CD4-positive, alpha-beta T cell treated with Interferon alpha-2 for 1 hour (primary cell): ENCODE results near the gene PROZ.

Experiments
- DNase-seq, 2 donors: peaks; one replicate each; pipeline ENCODE4 v3.0.0-alpha.2; 2020 to 2022

PROZ gene

GRCh38 chr13:113120300-113121182 is 37.9 kb upstream of the PROZ start:
- no peak for DNase-seq

GRCh38 chr13:113121183-113121927 is 37.1 kb upstream of the PROZ start:
- no peak for DNase-seq

DNA sequence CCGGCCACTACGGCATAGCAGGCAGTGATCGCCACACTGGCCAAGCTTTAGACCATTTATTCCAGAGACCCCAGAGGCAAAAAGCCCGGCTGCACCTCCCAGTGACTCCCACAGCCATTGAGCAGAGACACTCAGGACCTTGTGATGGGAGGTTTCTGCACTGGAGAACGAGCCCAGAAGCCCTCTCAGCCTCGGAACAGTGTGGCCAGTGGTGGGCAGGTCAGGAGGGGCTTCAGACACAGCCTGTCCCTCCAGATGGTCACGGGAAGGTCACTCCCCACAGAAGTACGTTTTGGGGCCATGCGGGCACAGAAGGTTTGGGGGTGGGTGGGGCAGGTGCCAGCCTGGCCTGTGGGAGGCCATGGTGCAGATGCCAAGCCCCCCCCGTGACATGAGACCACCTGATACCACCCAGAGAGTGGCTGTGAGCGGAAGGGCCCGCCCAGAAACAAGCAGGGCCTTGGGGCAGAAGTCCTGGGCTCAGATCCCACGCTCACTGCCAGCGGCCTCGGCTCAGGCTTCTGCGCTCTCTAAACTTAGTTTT is 36.4 kb upstream of the PROZ start:
- DNase-seq = no peak

DNA sequence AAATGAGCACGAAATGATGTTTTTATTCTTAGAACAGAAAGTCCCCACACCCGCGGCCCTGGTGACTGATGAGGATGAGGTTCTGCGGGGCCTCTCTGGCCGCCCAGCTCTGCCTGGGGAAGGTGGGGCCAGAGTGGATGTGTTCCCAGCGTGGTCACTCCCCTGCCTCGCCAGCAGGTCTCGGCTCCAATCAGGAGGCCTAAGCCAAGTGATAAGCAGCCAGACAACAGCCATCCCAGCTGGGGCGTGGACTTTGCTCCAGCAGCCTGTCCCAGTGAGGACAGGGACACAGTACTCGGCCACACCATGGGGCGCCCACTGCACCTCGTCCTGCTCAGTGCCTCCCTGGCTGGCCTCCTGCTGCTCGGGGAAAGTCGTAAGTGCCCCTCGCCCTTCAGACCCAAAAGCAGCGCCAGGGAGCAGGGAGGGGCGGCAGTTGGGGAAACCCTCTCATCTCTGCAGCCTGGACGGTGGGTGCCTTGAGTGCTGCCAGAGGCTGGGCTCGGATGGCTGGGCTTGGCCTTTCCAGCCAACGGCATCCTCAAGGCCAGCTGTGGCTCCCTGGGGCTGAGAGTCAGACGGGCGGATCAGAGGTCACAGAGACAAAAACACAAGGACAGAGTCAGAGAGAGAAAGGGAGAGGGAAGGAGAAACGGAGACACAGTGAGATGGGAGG is 35.8 kb upstream of the PROZ start, which contains the start of gene F10:
Gene F10, plus strand, starts transcription at position 250 of the 676 bp plus-strand sequence. Its CDS starts 57 bp downstream, at position 307.
- DNase-seq = no peak

DNA sequence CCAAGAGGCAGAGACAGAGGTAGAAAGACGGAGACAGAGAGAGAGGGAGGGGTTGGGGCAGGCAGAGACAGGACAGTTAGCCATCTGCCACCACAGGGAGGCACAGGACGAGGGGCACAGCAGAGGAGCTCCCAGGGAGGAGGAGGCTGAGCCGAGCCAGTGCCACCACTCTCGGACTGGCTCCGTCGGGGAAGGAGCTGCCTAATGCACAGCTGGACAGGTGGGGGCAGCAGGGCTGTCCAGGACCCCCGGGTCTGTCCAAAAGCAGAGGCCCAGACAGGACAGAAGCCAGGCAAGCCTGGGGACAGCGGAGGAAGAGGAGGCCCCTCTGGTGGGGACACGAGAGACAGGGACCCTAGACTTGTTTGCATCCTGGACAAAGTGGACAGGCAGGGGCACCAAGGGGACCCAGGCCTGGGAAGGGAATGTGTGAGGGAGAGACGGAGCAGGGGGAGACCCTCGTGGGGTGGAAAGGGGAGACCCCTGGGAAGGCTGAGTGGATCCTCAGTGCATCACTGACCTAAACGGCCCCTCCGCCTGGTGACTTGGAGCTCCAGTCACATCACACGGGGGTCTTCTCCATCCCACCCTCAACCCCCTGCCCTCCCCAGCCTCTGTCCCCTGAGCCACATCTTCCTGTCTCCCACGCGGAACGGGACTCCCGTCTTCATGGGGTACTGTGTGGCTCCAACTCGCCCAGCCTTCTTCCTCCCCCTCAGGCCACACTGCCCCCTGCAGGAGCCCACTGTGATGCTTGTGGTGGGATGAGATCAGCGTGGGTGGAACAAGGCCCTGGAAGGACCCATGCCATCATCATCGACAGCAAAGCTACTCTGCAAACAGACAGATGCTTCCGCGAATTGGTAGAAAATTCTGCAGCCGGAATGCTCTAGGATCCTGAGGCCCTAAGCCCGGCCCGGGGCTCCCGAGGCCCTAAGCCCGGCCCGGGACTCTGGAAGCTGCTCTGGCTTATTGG is 34.9 kb upstream of the PROZ start:
- DNase-seq = no peak

GRCh38 chr13:113124211-113124970 is 34.1 kb upstream of the PROZ start:
- no peak for DNase-seq

- DNase-seq = peak in 1 of 2 donors; percentile 1
These were observed 32.8 kb upstream of the PROZ start for GRCh38 chr13:113125506-113126264.

- no peak for DNase-seq
These were observed 31.9 kb upstream of the PROZ start for GRCh38 chr13:113126265-113127150.

GRCh38 chr13:113129480-113129879 is 29.0 kb upstream of the PROZ start:
- no peak for DNase-seq

DNA sequence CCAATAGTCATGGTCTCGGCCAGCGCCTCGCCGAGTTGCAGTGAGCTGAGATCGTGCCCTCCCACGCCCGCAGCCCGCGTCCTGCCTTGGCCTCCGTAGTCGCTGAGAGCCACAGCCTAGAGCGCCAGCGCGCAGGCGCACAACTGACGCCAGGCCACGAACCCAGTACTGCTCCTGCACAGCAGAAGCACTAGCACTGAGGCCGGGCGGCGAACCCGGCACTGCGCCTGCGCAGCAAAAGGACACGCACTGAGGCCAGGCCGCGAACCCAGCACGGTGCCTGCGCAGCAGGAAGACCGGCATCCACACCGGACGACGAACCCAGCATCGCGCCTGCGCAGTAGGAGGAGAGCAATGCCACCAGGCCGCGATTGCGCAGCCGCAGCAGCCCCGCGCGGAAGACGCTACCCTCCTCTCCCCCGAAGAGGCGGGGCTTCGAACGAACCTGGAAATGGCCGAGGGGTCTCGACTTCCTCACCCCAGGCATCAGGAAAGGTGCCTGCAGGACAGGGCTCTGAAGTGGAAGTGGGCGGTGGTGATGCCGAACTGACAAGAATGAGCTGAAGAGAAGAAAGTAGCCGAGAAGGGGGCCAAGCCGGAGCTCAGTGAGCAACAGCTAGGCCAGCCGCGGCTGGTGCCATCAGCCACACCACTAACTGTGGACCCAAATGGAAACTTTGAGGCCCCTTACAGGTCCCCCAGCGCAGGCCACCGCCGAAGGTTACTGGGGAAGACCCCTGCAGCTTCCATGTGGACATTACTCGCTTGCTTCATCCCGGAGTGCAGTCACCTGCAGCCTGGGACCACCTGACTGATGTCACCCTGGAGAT is 28.3 kb upstream of the PROZ start:
- peak in 1 of 2 donors; percentile 30 for DNase-seq

- DNase-seq = no peak
These were observed 23.1 kb upstream of the PROZ start for GRCh38 chr13:113135281-113135760.

GRCh38 chr13:113137691-113138298 is 20.7 kb upstream of the PROZ start:
- no peak for DNase-seq

DNA sequence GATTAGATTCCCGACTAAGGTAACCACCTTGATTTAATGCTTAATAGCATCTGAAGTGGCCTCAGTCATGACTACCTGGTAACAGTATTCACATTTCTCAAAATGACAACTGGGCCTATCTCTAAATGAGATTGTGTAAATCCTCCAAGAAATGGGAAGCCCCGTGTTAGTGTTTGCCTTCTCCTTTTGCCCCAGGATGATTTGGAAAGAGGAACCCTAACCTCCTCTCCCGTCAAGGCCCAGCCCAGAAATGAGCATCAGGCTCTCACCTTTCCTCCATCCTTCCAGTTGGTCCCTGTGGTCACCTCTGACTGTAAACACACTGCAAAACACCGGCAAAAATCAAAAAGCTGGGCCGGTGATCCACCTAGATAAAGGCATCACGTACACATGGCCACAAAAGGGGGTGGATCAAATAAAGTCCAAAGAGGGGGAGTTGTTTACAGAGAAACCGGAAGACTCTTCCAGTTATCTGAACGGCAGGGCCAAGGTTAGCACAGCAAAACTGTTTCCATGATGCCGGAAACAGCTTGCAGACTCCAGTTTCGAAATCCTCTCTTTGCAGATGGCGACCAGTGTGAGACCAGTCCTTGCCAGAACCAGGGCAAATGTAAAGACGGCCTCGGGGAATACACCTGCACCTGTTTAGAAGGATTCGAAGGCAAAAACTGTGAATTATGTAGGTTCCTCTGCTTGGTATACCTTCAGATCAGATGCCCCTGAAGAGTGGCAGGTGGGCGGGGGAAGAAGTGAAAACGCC is 19.5 kb upstream of the PROZ start:
- DNase-seq = no peak

DNA sequence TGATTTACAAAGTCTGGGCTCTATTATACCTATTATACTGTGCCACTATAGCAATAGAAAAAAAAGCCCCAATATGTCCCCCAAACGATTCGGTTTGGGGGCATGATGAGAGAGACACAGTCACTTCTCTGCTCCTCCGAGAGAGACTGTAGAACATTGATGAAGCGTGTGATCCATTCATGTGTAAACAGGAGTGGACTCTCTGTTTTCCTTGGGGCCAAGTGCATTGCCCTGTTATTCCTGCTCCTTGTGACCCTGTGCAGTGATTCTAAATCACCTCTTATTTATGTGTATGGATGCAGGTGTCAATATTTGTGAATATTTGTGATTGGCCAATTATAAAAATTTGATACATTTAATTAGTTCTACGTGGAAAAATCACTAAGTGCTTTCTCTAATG is 18.9 kb upstream of the PROZ start:
- DNase-seq = no peak

DNA sequence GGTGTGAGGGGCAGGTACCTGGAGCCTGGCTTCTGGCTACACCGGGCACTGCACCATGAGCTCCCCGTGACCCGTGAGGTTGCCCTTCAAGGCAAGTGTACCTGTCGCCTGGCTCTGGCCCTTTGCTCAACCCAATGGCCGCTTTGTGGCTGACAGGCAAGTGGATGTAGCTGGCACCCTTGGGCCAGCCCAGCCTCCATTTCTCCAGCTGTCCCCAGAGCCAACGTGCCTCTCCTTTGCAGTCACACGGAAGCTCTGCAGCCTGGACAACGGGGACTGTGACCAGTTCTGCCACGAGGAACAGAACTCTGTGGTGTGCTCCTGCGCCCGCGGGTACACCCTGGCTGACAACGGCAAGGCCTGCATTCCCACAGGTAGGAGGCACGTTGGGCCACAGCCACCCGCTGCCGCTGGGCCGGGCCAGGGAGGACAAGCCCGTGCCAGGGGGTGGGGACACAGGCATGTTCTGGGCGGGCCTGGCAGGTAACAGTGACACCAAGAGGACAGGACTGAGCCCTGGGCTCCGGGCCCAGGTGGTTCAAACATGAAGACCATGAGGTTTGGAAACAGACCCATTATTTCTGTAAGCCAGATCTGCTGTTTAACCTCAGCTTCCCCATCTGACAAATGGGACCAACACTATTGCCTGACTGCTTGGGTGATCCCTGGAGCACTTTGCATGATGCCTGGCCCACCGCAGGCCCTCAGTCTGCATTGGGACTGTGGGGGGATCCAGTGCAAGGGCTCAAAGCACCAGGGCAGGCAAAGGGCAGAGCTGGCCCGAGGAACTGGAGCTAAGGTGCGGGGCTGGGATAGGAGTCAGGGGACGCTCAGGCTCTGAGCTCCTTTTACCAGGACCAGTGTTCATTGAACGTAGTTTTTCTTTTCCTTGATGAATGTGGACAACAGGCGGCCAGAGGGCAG is 17.5 kb upstream of the PROZ start:
- DNase-seq = no peak

- no peak for DNase-seq
These were observed 16.9 kb upstream of the PROZ start for GRCh38 chr13:113141601-113141970.
